T-helper 2 cell treated with Interferon-gamma antibody and Interleukin-4, amounts not matched to agents 5 μg/mL and 100 μg/mL, for 36 hours (primary cell): ENCODE results near the gene MIF4GD.

ENCODE experiments used
- DNase-seq: peaks from one replicate; pipeline ENCODE4 v3.0.0; 2021; ENCODE audit warnings: low spot score
- H3K27ac Mint-ChIP-seq: one replicate; pipeline ENCODE4 v1.8.0; 2021; ENCODE audit warnings: mild to moderate bottlenecking, mixed read lengths
- H3K27me3 Mint-ChIP-seq: one replicate; pipeline ENCODE4 v1.8.0; 2021; ENCODE audit warnings: low read depth, mixed read lengths
- H3K36me3 Mint-ChIP-seq: one replicate; pipeline ENCODE4 v1.8.0; 2021; ENCODE audit warnings: low read depth, mixed read lengths
- H3K4me1 Mint-ChIP-seq: one replicate; pipeline ENCODE4 v1.8.0; 2021; ENCODE audit warnings: low read depth, mixed read lengths
- H3K4me3 Mint-ChIP-seq: one replicate; pipeline ENCODE4 v1.8.0; 2022; ENCODE audit warnings: mild to moderate bottlenecking, moderate library complexity, mixed read lengths
- H3K9me3 Mint-ChIP-seq: one replicate; pipeline ENCODE4 v1.8.0; 2021; ENCODE audit warnings: mixed read lengths

The MIF4GD gene

DNA sequence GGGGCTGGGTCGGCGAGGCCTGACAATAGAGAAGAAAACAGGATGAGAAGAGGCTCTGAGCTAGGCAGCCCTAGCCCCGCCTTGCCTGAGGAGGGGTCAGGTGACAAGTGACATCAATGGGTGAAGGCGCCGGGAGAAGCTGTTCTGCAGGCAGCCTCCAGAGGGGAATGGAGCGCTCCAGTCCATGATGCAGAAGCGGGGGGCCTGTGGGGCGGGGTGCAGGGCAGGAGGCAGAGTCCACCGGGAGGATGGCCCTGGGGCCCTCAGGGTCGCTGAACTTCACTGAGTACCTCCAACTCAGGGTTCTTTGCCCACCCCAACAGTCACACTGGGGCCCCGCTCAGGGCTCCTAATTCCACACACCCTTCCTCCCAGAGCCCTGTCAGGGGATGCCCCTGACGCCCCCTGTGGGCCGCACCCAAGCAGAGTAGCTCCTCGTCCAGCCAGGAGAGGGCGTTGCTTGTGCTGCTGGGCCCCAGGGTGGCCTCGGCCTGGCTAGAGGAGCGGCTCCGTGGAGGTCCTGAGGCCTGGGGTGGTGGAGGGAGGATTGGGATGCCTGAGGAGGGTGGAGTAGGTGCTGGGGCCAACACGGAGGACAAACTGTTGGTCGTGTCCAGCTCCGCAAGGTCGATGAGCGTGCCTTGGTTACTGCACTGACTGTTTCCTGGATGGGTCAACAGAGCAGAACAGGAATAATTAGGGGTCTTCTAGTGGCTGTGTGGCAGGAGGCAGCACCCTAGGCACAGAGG lies 30.5 kb downstream of the MIF4GD start:
- Mint-ChIP-seq H3K4me1 (peaks cover 11% of the 10 kb centered on the region), H3K4me3 (no peak overlapping the region), H3K27ac (no peak overlapping the region), H3K36me3 (peaks cover 59% of the 10 kb centered on the region), H3K27me3 (no peaks in the 10 kb centered on the region), H3K9me3 (no peaks in the 10 kb centered on the region)
- peak; percentile 26 for DNase-seq

DNA sequence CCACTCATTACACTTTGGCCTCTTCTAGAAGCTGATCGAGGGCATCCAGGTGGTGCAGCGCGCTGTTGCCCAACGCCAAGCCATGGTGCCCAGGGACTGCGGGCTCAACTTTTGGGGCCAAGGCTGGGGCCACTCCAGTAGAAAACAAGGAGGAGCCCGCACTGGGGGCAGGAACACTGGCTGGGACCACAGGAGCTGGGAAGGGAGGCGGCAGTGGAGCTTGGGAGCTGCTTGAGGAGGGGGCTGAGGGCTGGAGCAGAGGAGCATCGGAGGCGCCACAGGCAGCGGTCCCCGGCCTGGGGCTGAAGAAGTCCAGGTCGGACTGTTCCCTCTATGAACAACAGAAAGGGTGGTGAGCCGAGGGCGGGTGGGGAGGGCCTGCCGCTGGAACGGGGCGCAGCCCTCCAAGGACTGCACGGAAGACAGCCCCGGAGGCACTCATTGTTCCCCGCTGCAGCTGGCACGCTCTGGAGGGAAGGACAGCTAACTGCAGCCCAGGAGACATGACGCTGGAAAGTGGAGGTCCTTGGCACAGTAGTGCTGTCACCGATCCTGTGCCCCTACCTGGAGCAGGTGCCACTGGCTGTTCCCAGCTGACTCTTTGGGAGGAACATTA lies 31.1 kb downstream of the MIF4GD start:
- Mint-ChIP-seq H3K4me3 (no peak overlapping the region), H3K4me1 (peaks cover 11% of the 10 kb centered on the region), H3K27ac (no peak overlapping the region), H3K9me3 (no peaks in the 10 kb centered on the region), H3K36me3 (peaks cover 64% of the 10 kb centered on the region), H3K27me3 (no peaks in the 10 kb centered on the region)
- DNase-seq: no peak

DNA sequence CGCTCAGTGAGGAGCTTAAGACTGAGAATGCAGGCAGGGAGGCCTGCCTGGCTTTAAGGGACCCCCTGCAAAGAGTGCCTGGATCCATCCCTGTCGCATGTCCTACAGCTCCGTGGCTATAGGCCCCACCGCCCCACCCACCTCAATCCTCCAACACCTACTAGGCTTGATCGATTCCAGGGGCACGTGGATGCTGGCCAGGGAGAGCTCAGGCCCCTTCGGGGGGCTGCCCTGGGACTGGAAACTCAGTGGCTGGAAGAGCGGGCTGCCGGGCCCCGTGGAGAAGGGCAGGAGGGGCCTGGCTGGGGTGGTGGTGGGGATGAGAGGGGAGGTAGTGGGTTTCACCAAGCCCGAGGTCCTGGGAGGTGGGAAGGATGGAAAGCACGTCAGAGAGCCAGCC lies 31.8 kb downstream of the MIF4GD start:
- Mint-ChIP-seq H3K36me3 (peaks cover 66% of the 10 kb centered on the region), H3K27me3 (no peaks in the 10 kb centered on the region), H3K4me3 (no peak overlapping the region), H3K27ac (peak overlapping the region; percentile 80), H3K9me3 (no peaks in the 10 kb centered on the region), H3K4me1 (peaks cover 7% of the 10 kb centered on the region)
- DNase-seq: no peak

DNA sequence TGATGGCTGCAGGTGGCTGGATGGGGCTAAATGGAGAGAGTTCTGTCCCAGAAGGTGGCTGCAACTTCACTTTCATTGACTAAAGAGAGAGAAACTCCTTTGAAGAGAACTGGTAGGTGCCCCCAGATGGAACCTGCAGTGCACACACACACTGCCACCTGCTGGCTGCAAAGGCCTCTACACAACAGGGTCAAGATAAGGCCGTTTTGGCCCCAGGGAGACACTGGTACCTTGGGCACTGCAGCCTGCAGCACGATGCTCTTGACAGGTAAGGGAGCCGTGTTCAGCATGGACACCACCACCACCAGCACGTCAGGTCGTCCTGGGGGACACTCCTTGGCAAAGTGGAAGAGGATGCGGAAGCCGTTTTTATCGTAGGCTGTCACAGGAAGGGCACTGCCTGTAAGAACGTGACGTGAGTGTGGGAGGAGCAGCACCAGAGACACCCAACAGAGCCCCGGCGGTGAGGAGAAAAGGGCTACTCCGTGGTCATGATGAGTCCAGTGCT lies 32.3 kb downstream of the MIF4GD start:
- Mint-ChIP-seq H3K4me3 (no peak overlapping the region), H3K27ac (peak overlapping the region; percentile 80), H3K36me3 (peaks cover 63% of the 10 kb centered on the region), H3K4me1 (peaks cover 7% of the 10 kb centered on the region), H3K9me3 (no peaks in the 10 kb centered on the region), H3K27me3 (no peaks in the 10 kb centered on the region)
- DNase-seq: peak; percentile 48

DNA sequence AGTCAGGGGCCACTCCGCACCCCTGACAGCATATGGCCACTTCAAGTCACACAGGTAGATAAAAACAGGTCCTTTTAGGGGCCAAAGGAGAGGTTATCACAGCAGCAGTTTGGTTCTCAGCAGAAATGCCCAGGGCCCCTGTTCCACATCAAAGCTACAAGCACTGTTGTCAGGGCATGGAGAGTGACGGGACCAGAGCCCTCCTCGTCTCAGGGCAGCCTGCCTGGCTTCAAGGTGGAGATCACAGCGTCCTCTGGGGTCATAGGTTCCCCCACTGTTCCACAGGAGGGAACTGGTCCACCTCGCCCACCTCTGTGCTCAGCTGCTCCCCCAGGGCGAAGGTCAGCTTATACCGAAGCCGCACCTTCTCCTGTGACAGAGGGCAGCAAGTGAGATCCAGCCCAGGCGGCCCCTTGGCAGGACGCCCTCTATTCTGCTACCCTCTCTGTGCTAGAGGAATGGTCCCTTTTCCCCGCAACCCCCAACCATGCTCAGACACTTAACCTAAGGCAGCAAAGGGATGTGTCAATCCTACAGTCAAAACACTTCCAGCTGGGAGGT lies 32.9 kb downstream of the MIF4GD start:
- no peak for DNase-seq
- Mint-ChIP-seq H3K4me1 (peaks cover 3% of the 10 kb centered on the region), H3K36me3 (peaks cover 58% of the 10 kb centered on the region), H3K27ac (no peak overlapping the region), H3K9me3 (no peaks in the 10 kb centered on the region), H3K27me3 (no peaks in the 10 kb centered on the region), H3K4me3 (no peak overlapping the region)

DNA sequence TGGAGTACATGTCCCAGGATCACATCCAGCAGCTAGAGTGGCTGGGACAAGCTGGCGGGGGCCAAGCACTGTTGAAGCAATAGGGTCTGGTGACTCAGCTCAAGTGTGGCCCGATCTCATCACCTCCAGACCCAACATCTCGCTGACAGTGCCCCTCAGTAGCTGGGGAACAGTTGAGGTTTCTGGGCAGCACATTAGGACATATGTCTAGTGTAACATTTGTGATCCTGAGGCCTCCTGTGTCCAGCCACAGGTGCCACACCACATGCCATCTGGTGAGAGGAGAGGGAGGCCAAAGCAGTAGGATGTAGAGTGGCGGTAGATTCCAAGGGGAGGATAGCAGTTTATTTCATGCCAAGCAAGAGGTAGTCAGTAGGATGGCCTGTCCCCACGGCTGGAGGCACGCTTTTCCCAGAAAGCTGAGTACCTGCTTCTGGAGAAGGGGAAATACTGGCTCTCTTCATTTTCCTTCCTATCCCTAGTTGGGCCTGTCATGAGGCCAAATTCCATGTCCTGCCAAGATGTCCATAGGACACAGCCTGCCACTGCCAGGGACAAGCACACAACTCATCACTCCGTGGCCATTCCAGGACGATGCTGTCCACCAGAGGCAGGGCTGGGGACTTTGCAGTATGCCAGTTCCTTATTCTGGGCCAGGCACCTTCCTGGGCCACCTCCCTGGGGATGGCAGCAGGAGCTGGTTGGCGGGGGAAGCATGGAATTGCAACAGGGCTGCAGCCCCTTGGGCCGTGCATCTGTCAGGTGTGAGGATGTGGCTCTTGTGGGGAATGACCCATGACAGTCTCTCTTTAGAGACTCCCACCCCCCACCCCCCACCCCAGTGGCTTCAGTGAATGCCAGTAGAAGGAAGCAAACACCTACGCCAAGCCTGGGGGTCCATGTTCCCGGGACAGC lies 33.7 kb downstream of the MIF4GD start:
- no peak overlapping the region for H3K27ac Mint-ChIP-seq
- H3K9me3 Mint-ChIP-seq: no peaks in the 10 kb centered on the region
- peaks cover 3% of the 10 kb centered on the region for H3K4me1 Mint-ChIP-seq
- no peak overlapping the region for H3K4me3 Mint-ChIP-seq
- DNase-seq: no peak
- peaks cover 62% of the 10 kb centered on the region for H3K36me3 Mint-ChIP-seq
- no peaks in the 10 kb centered on the region for H3K27me3 Mint-ChIP-seq

DNA sequence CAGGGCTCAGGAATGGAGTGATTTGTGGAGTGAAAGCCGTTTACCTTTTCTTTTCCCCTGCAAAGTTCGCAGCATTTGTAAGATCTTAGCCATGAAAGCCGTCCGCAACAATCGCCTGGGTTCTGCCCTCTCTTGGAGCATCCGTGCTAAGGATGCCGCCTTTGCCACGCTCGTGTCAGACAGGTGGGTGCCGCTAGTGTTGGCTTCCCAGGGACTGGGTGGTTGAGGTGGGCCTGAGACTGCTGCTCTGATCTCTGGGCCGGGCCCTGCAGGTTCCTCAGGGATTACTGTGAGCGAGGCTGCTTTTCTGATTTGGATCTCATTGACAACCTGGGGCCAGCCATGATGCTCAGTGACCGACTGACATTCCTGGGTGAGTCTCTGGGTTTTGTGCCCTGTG lies 38.2 kb downstream of the MIF4GD start:
- H3K27ac Mint-ChIP-seq: no peak overlapping the region
- H3K36me3 Mint-ChIP-seq: peaks cover 66% of the 10 kb centered on the region
- H3K4me3 Mint-ChIP-seq: no peak overlapping the region
- H3K9me3 Mint-ChIP-seq: no peaks in the 10 kb centered on the region
- no peaks in the 10 kb centered on the region for H3K27me3 Mint-ChIP-seq
- DNase-seq: no peak
- H3K4me1 Mint-ChIP-seq: no peaks in the 10 kb centered on the region

DNA sequence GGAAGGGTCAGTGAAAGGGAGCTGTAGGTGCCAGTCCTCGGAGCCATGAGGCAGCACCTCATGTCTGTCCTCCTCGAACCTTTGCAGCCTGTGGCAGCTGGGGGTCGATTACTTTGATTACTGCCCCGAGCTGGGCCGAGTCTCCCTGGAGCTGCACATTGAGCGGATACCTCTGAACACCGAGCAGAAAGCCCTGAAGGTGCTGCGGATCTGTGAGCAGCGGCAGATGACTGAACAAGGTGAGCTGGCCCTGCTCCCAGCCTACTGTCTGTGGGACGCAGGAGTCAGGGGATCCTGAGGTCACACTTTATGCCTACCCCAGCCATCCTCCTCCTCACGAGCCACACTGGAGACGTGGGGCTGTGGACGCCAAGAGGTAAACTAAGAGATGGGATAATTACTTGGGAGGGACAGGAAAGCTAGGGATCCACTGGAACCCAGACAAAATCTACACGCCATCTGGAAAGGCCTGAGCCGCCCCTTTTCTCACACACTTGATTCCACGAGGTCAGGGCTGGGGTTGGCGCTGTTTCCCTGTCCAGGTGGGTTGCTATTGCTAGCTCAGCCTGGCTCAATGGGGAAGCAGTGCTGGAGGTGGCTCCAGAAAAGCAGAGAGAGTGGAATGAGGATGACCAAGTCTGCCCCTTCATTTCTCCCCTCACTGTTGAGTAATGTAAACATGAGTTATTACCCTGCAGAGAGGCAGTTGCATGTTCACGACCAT lies 39.1 kb downstream of the MIF4GD start:
- Mint-ChIP-seq H3K36me3 (peaks cover 61% of the 10 kb centered on the region), H3K4me1 (no peaks in the 10 kb centered on the region), H3K27ac (no peak overlapping the region), H3K27me3 (no peaks in the 10 kb centered on the region), H3K4me3 (no peak overlapping the region), H3K9me3 (no peaks in the 10 kb centered on the region)
- no peak for DNase-seq

DNA sequence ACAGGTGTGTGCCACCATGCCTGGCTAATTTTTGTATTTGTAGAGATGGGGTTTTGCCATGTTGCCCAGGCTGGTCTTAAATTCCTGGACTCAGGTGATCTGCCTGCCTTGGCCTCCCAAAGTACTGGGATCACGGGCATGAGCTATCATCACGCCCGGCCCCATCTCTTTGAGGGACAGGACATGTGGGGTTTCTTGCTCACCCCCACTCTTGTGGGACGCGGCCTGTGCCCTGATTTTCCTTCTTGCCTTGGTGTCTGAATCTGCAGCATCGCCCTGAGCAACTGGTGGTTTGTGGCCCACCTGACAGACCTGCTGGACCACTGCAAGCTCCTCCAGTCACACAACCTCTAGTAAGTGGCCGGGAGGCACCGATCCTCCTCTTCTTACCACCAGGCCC lies 40.0 kb downstream of the MIF4GD start:
- no peak overlapping the region for H3K4me3 Mint-ChIP-seq
- no peaks in the 10 kb centered on the region for H3K4me1 Mint-ChIP-seq
- H3K9me3 Mint-ChIP-seq: no peaks in the 10 kb centered on the region
- H3K27me3 Mint-ChIP-seq: no peaks in the 10 kb centered on the region
- H3K36me3 Mint-ChIP-seq: peaks cover 64% of the 10 kb centered on the region
- no peak for DNase-seq
- no peak overlapping the region for H3K27ac Mint-ChIP-seq

DNA sequence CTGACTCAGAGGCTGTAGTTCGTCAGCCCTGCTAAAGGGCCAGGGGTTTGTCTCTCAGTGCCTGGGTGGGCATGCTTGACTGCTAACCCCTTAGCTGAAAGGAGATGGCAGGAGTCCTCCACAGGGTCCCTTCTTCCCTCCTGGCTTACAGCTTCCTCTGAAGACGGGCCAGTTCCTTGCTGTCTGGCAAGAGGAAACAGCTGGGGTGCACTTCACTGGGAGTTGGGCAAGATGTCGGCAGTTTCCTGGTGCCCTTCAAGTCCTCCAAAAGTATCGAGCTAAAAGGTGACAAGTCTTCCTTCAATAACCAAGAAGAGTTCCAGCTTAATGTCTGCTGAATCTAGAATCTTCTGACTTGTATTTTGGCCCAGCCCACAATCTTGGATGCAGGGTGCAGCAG lies 42.2 kb downstream of the MIF4GD start:
- no peak overlapping the region for H3K4me3 Mint-ChIP-seq
- H3K27me3 Mint-ChIP-seq: no peaks in the 10 kb centered on the region
- no peaks in the 10 kb centered on the region for H3K4me1 Mint-ChIP-seq
- no peaks in the 10 kb centered on the region for H3K9me3 Mint-ChIP-seq
- no peak for DNase-seq
- H3K27ac Mint-ChIP-seq: no peak overlapping the region
- peaks cover 61% of the 10 kb centered on the region for H3K36me3 Mint-ChIP-seq

DNA sequence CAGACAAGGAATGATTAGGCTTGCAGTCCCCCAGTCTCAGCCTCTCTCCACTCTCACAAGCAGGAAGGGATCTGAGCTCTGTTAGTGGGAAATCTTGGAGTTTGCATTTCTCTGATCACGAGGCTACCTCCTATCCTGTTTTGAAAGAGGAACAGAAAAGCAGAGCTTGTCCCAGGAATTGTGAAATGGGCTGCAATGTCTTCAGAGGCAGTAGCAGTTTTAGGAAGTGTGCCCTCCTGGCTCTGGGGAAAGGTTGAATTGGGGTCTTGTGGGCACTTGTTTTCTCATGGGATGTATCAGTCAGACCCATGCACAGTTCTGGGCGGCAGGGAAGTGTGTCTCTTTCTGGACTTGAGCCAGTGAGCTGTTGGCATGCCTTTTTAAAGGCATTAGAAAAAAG lies 42.7 kb downstream of the MIF4GD start:
- Mint-ChIP-seq H3K4me1 (no peaks in the 10 kb centered on the region), H3K36me3 (peaks cover 63% of the 10 kb centered on the region), H3K27ac (no peak overlapping the region), H3K4me3 (no peak overlapping the region), H3K9me3 (no peaks in the 10 kb centered on the region), H3K27me3 (no peaks in the 10 kb centered on the region)
- DNase-seq: no peak

DNA sequence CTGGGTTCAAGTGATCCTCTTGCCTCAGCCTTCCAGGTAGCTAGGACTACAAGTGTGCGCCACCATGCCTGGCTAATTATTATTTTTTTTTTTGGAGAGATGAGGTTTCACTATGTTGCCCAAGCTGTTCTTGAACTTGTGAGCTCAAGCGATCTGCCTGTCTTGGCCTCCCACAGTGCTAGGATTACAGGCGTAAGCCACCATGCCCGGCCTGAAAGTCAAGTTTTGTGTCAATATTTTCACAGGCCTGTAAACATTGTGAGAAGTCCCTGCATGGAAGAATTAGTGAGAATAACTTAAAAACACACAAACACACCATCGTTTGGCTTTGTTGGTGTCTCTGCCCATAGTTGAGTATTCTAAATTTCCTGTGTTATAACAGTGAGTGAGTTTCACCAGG lies 43.3 kb downstream of the MIF4GD start:
- Mint-ChIP-seq H3K27me3 (no peaks in the 10 kb centered on the region), H3K4me3 (no peak overlapping the region), H3K9me3 (no peaks in the 10 kb centered on the region), H3K27ac (no peak overlapping the region), H3K4me1 (no peaks in the 10 kb centered on the region), H3K36me3 (peaks cover 61% of the 10 kb centered on the region)
- DNase-seq: no peak

DNA sequence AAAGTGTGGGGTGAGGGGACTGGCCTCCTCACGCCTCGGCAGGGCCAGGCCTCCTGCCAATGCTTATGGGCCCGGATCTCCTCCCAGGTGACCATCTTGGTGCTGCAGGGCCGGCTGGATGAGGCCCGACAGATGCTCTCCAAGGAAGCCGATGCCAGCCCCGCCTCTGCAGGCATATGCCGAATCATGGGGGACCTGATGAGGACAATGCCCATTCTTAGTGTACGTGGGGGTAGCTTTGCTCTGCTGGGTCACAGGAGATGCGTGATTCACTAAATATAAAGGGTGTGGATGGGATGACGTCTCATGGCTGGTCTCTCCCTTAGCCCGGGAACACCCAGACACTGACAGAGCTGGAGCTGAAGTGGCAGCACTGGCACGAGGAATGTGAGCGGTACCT lies 46.0 kb downstream of the MIF4GD start:
- H3K9me3 Mint-ChIP-seq: no peaks in the 10 kb centered on the region

More for the DNA sequence above, 46.0 kb downstream of the MIF4GD start:
- no peak for DNase-seq
- Mint-ChIP-seq H3K4me1 (no peaks in the 10 kb centered on the region), H3K27ac (no peak overlapping the region), H3K36me3 (peaks cover 47% of the 10 kb centered on the region), H3K4me3 (no peak overlapping the region), H3K27me3 (no peaks in the 10 kb centered on the region)
